Erythroblast (primary cell): ENCODE measurements around the gene ADA.
"Not testable (repeated sequence)": the region's sequence is repeated elsewhere in the genome, so short reads cannot be mapped to it uniquely, and the experiment has no call there.

Source experiments
- DNase-seq, 2 experiments: peaks; one replicate each; lab custom pipeline; 2025; lab: John Stamatoyannopoulos, UW
- GATA1 ChIP-seq: IDR thresholded peaks from 2 replicates; pipeline ENCODE4 v1.6.1; 2011; ENCODE audit warnings: low read depth, mild to moderate bottlenecking, control low read depth, low read length, moderate library complexity
- POLR2A ChIP-seq: IDR thresholded peaks from 2 replicates; pipeline ENCODE4 v1.6.1; 2011; ENCODE audit warnings: mild to moderate bottlenecking, low read length

ADA gene

GRCh38 chr20:44660581-44660980 is 9.1 kb upstream of the ADA start:
- no peak for DNase-seq
- no peak for TF ChIP-seq GATA1
- TF ChIP-seq POLR2A = no peak

- no peak for DNase-seq
- TF ChIP-seq POLR2A = no peak
- no peak for TF ChIP-seq GATA1
These were observed 8.4 kb upstream of the ADA start for GRCh38 chr20:44659931-44660330.

GRCh38 chr20:44658810-44659209 is 7.3 kb upstream of the ADA start:
- TF ChIP-seq POLR2A = no peak
- TF ChIP-seq GATA1 = no peak
- no peak for DNase-seq

- no peak for TF ChIP-seq POLR2A
- no peak for TF ChIP-seq GATA1
- no peak for DNase-seq
These were observed 6.4 kb upstream of the ADA start for GRCh38 chr20:44657875-44658274.

GRCh38 chr20:44656448-44656847 is 4.9 kb upstream of the ADA start:
- TF ChIP-seq GATA1 (no peak), POLR2A (no peak)

GRCh38 chr20:44654210-44654609 is 2.7 kb upstream of the ADA start:
- not testable (repeated sequence) for DNase-seq

More at GRCh38 chr20:44656448-44656847, 4.9 kb upstream of the ADA start:
- DNase-seq = no peak

- no peak for TF ChIP-seq GATA1
- no peak for TF ChIP-seq POLR2A
- DNase-seq = no peak
These were observed 2.0 kb upstream of the ADA start for GRCh38 chr20:44653546-44653945.

GRCh38 chr20:44651434-44651683 is 140 bp downstream of the ADA start:
- no peak for DNase-seq
- no peak for TF ChIP-seq POLR2A
- TF ChIP-seq GATA1 = no peak

- DNase-seq = no peak
These were observed 597 bp downstream of the ADA start for GRCh38 chr20:44650771-44651433.

GRCh38 chr20:44649976-44650375 is 1.5 kb downstream of the ADA start:
- TF ChIP-seq POLR2A (no peak), GATA1 (no peak)
- no peak for DNase-seq

More at GRCh38 chr20:44650771-44651433, 597 bp downstream of the ADA start:
- no peak for TF ChIP-seq GATA1
- TF ChIP-seq POLR2A = no peak

GRCh38 chr20:44649126-44649525 is 2.4 kb downstream of the ADA start:
- no peak for TF ChIP-seq GATA1
- TF ChIP-seq POLR2A = no peak
- no peak for DNase-seq

- no peak for TF ChIP-seq POLR2A
- DNase-seq = no peak
These were observed 2.9 kb downstream of the ADA start for GRCh38 chr20:44648579-44648978.

GRCh38 chr20:44648068-44648467 is 3.4 kb downstream of the ADA start:
- TF ChIP-seq GATA1 (no peak), POLR2A (no peak)
- DNase-seq = no peak

- no peak for TF ChIP-seq POLR2A
- TF ChIP-seq GATA1 = no peak
- DNase-seq = no peak
These were observed 4.7 kb downstream of the ADA start for GRCh38 chr20:44646641-44647274.

- no peak for DNase-seq
- TF ChIP-seq GATA1 (no peak), POLR2A (no peak)
These were observed 5.4 kb downstream of the ADA start for GRCh38 chr20:44646023-44646640.
